Fibroblast of the aortic adventitia (primary cell): Measurements from ENCODE around the gene HOXA13. TPM values are rescaled to one million over a fixed set of nuclear protein-coding genes. Genes with fewer than 3 reads are reported as not detected.

ENCODE experiments used
- DNase-seq: peaks from one replicate; pipeline ENCODE4 v3.0.0-alpha.2; 2010; ENCODE audit warnings: low read depth
- H3K4me3 ChIP-seq: 2 replicates; pipeline ENCODE4 v1.5.1; 2011; ENCODE audit warnings: low read depth, mild to moderate bottlenecking, control low read depth, low read length, moderate library complexity
- CTCF ChIP-seq: IDR thresholded peaks from 2 replicates; pipeline ENCODE4 v1.5.1; 2011; ENCODE audit warnings: mild to moderate bottlenecking, low read length, control low read depth, inconsistent platforms; ENCODE audit not compliant: insufficient read depth
- total RNA-seq: library from RNA; depleted of rRNA; stranded (reverse); fragments of >200 nt; gene quantifications from 2 replicates; pipeline ENCODE4 v1.2.3, GENCODE V29; 2012; ENCODE audit warnings: low replicate concordance

HOXA13 gene
- total RNA-seq, 1 donor: not detected

GRCh38 chr7:27186668-27187474 is 13.0 kb downstream of the HOXA13 start:
- H3K4me3 ChIP-seq: no peak overlapping the region
- TF ChIP-seq CTCF: no peak
- DNase-seq: no peak

GRCh38 chr7:27185854-27186667 is 13.8 kb downstream of the HOXA13 start:
- no peak for TF ChIP-seq CTCF
- DNase-seq: no peak
- H3K4me3 ChIP-seq: no peak overlapping the region

- H3K4me3 ChIP-seq: peak within 1 kb of the TSS; percentile 33
- DNase-seq: no peak
These were observed 14.7 kb downstream of the HOXA13 start, which contains the start of gene HOXA11 for GRCh38 chr7:27185013-27185853. TSS of gene HOXA11 (minus strand) at chr7:27185232. CDS start at chr7:27185144, 88 bp downstream.

GRCh38 chr7:27184337-27185012 is 15.4 kb downstream of the HOXA13 start:
- no peak for DNase-seq
- peak overlapping the region; percentile 33 for H3K4me3 ChIP-seq
- TF ChIP-seq CTCF: no peak

More at GRCh38 chr7:27185013-27185853, 14.7 kb downstream of the HOXA13 start, which contains the start of gene HOXA11:
- no peak for TF ChIP-seq CTCF

GRCh38 chr7:27183682-27184336 is 16.1 kb downstream of the HOXA13 start:
- TF ChIP-seq CTCF: no peak
- peak overlapping the region; percentile 10 for H3K4me3 ChIP-seq
- DNase-seq: no peak
